Panc1 (cell line): Measurements from ENCODE around the gene RPS6KA4. TPM values are rescaled to one million over a fixed set of nuclear protein-coding genes. Genes with fewer than 3 reads are reported as not detected.

Experiments used
- ATAC-seq: fragments of 200-7000 bp; cut with Tn5 transposase; 2 replicates; pipeline ENCODE4 v1.9.1; 2020; ENCODE audit warnings: mild to moderate bottlenecking, moderate library complexity
- BruUV-seq: library from RNA; stranded (reverse); fragments of 400-500 nt; replicated peaks from 2 replicates; lab custom pipeline; 2021; lab: Mats Ljungman, UMichigan
- CTCF ChIA-PET: fragments of 300-600 bp; sonication (Branson Sonifier 250); formaldehyde crosslinking; loops from one replicate; lab custom pipeline; 2022; ENCODE audit warnings: antibody characterized with exemption; lab: Charles Lee
- POLR2A ChIA-PET: fragments of 300-600 bp; sonication (Branson Sonifier 250); formaldehyde crosslinking; loops from one replicate; lab custom pipeline; 2022; ENCODE audit warnings: antibody characterized with exemption; lab: Charles Lee
- DNase-seq: peaks from one replicate; pipeline ENCODE4 v3.0.0-alpha.2; 2010; ENCODE audit warnings: low read depth, low spot score
- H3K27ac ChIP-seq: 2 replicates; pipeline ENCODE4 v1.5.1; 2011; ENCODE audit warnings: mild to moderate bottlenecking, low read length, inconsistent platforms
- H3K27me3 ChIP-seq: fragments of 200-500 bp; sonication (Bioruptor generic); 2 replicates; pipeline ENCODE4 v1.6.0; 2014; ENCODE audit warnings: low read length, inconsistent platforms; ENCODE audit not compliant: control insufficient read depth, insufficient read depth
- H3K36me3 ChIP-seq: fragments of 200-500 bp; sonication (Bioruptor generic); 2 replicates; pipeline ENCODE4 v1.5.1; 2014; ENCODE audit warnings: inconsistent platforms, mild to moderate bottlenecking, low read length, moderate library complexity; ENCODE audit not compliant: control insufficient read depth, insufficient read depth
- H3K4me1 ChIP-seq: 2 replicates; pipeline ENCODE4 v1.5.1; 2011; ENCODE audit warnings: inconsistent platforms, mild to moderate bottlenecking, low read length, moderate library complexity; ENCODE audit not compliant: control insufficient read depth, insufficient read depth
- H3K4me3 ChIP-seq, 2 experiments: 2 replicates each; pipeline ENCODE4 v1.5.1; 2011 to 2012; ENCODE audit warnings: low read depth in 2 of 2, low read length in 2 of 2, mild to moderate bottlenecking in 2 of 2, inconsistent platforms in 1 of 2, moderate library complexity in 1 of 2
- H3K9me3 ChIP-seq: fragments of 200-500 bp; sonication (Bioruptor generic); 2 replicates; pipeline ENCODE4 v1.5.1; 2014; ENCODE audit warnings: low read depth, mild to moderate bottlenecking, inconsistent platforms, low read length, moderate library complexity; ENCODE audit not compliant: control insufficient read depth, insufficient read depth
- CTCF ChIP-seq: fragments of 450-650 bp; IDR thresholded peaks from 2 replicates; pipeline ENCODE4 v1.5.1; 2017; ENCODE audit warnings: mild to moderate bottlenecking
- REST ChIP-seq, 2 experiments: IDR thresholded peaks; 2 replicates each; pipeline ENCODE4 v1.6.1; 2011 to 2012; ENCODE audit warnings: low read depth in 2 of 2, control low read depth in 1 of 2, low read length in 1 of 2, mild to moderate bottlenecking in 1 of 2, moderate library complexity in 1 of 2; ENCODE audit not compliant: insufficient read depth in 1 of 2
- SIN3A ChIP-seq: IDR thresholded peaks from 2 replicates; pipeline ENCODE4 v1.6.1; 2012; ENCODE audit warnings: low read depth, mild to moderate bottlenecking, low read length, moderate library complexity, borderline replicate concordance; ENCODE audit not compliant: insufficient read depth
- in situ Hi-C: cut with HindIII; loops from 2 replicates; pipeline ENCODE4 v1.10.0; 2016; ENCODE audit warnings: low sequenced_read_pairs, low pct_unique_long_range_greater_than_20kb
- intact Hi-C: fragments of 100-400 bp; cut with micrococcal nuclease; formaldehyde crosslinking; loops from one replicate; pipeline ENCODE4 v1.10.0; 2022; ENCODE audit not compliant: unreplicated experiment
- total RNA-seq: library from RNA; stranded (reverse); gene quantifications from one replicate; pipeline ENCODE4 v1.2.1, GENCODE V29; 2021; ENCODE audit not compliant: unreplicated experiment

The RPS6KA4 gene
- total RNA-seq, 1 experiment from 2014 or later = 74.0 TPM

GRCh38 chr11:64339286-64339685 is 19.7 kb upstream of the RPS6KA4 start:
- Histone ChIP-seq H3K9me3 (no peaks in the 10 kb centered on the region), H3K4me1 (peaks cover 28% of the 10 kb centered on the region)
- in situ Hi-C loops = no loop called here

GRCh38 chr11:64339754-64340408 is 19.1 kb upstream of the RPS6KA4 start, which contains the start of gene CCDC88B:
Gene CCDC88B, plus strand, starts transcription at chr11:64340204. Its CDS starts 63 bp downstream, at chr11:64340267.
- POLR2A ChIA-PET = no interaction called here
- intact Hi-C loops = no loop called here
- H3K9me3 ChIP-seq = no peaks in the 10 kb centered on the region
- TF ChIP-seq REST (IDR thresholded peaks at IDR 0.05; ENCODE audit: insufficient read depth in 1 of 2, low read depth in 2 of 2, low read length in 1 of 2) = no peak
- no peak for TF ChIP-seq SIN3A
- no peak for TF ChIP-seq CTCF
- in situ Hi-C loops = no loop called here
- no TSS peak for BruUV-seq
- H3K4me3 ChIP-seq = no peak within 1 kb of the TSS
- peaks cover 26% of the 10 kb centered on the region for H3K4me1 ChIP-seq
- no peaks in the 10 kb centered on the region for H3K27me3 ChIP-seq
- DNase-seq = no peak
- no peak within 1 kb of the TSS for H3K27ac ChIP-seq
- no peak for ATAC-seq
- no peaks in the 10 kb centered on the region for H3K36me3 ChIP-seq
- CTCF ChIA-PET = no interaction called here

More at GRCh38 chr11:64339286-64339685, 19.7 kb upstream of the RPS6KA4 start:
- intact Hi-C loops = no loop called here
- ATAC-seq (no peak), DNase-seq (no peak)
- CTCF ChIA-PET = no interaction called here
- Histone ChIP-seq H3K4me3 (no peak overlapping the region), H3K36me3 (no peaks in the 10 kb centered on the region), H3K27me3 (no peaks in the 10 kb centered on the region), H3K27ac (no peak overlapping the region)
- no peak for TF ChIP-seq REST (IDR thresholded peaks at IDR 0.05; ENCODE audit: insufficient read depth in 1 of 2, low read depth in 2 of 2, low read length in 1 of 2)
- no peak for TF ChIP-seq SIN3A
- no peak for TF ChIP-seq CTCF
- BruUV-seq = no TSS peak
- POLR2A ChIA-PET = no interaction called here
